H1 (cell line): Measurements from ENCODE around the gene ADAM19. TPM values are rescaled to one million over a fixed set of nuclear protein-coding genes. Genes with fewer than 3 reads are reported as not detected.

Experiments used
- BACH1 ChIP-seq: IDR thresholded peaks from 2 replicates; pipeline ENCODE4 v1.6.1; 2012; ENCODE audit warnings: low read length, improper control_type of control experiment
- CREB1 ChIP-seq: IDR thresholded peaks from 2 replicates; pipeline ENCODE4 v1.6.1; 2012; ENCODE audit warnings: inconsistent platforms
- HDAC2 ChIP-seq, 2 experiments: fragments of 300-600 bp in 1 of 2; sonication (generic) in 1 of 2; IDR thresholded peaks; 2 replicates each; pipeline ENCODE4 v1.6.1; 2011 to 2012; ENCODE audit warnings: low read depth in 2 of 2, low read length in 2 of 2, mild to moderate bottlenecking in 2 of 2, moderate library complexity in 2 of 2, borderline replicate concordance in 1 of 2, inconsistent platforms in 1 of 2
- KDM4A ChIP-seq: IDR thresholded peaks from one replicate; pipeline ENCODE4 v1.7.1; 2012; ENCODE audit warnings: low read depth, mild to moderate bottlenecking, moderate library complexity, low read length, inconsistent platforms; ENCODE audit not compliant: severe bottlenecking
- KDM5A ChIP-seq: fragments of 200-600 bp; IDR thresholded peaks from 2 replicates; pipeline ENCODE4 v1.7.1; 2012; ENCODE audit warnings: mild to moderate bottlenecking, low read length, inconsistent platforms, mixed read lengths
- NANOG ChIP-seq: IDR thresholded peaks from 2 replicates; pipeline ENCODE4 v1.6.1; 2011; ENCODE audit warnings: low read length, low read depth, mild to moderate bottlenecking, inconsistent platforms; ENCODE audit not compliant: insufficient read depth, poor library complexity, severe bottlenecking
- SRF ChIP-seq: IDR thresholded peaks from 2 replicates; pipeline ENCODE4 v1.6.1; 2011; ENCODE audit warnings: mild to moderate bottlenecking, low read depth, low read length, moderate library complexity
- polyA plus RNA-seq, 7 experiments: library from polyadenylated mRNA; depleted of rRNA in 3 of 7; stranded (reverse) in 5 of 7; unstranded in 2 of 7; fragments of >200 nt in 5 of 7; fragments of 200-250 nt in 2 of 7; gene quantifications; 1 replicate in 5 of 7; 2 replicates in 1 of 7; 4 replicates in 1 of 7; pipeline versions ENCODE4 v1.2.1 to v1.2.3, GENCODE V29; 2011 to 2013; ENCODE audit warnings: missing spikeins in 2 of 7, mixed read lengths in 2 of 7
- total RNA-seq: library from RNA; stranded (reverse); fragmentation: NEBNext Ultra II Directional; extraction: Animal tissue kit (Norgen Biotek cat#: 25700); gene quantifications from 2 replicates; pipeline ENCODE4 v1.2.1, GENCODE V29; 2021
- TF ChIP-seq, protein P1 (sequence below): IDR thresholded peaks from 2 replicates; pipeline ENCODE4 v1.6.1; 2012; ENCODE audit warnings: inconsistent platforms
- TF ChIP-seq, protein P2 (sequence below): IDR thresholded peaks from 2 replicates; pipeline ENCODE4 v1.6.1; 2011; ENCODE audit warnings: low read length, improper control_type of control experiment

ADAM19 gene
- total and polyA plus RNA-seq, 2 of the 8 experiments (the other 6 are each of a cell fraction or from before 2014, with no cell fraction given), result 6.5 to 22.7 TPM

DNA sequence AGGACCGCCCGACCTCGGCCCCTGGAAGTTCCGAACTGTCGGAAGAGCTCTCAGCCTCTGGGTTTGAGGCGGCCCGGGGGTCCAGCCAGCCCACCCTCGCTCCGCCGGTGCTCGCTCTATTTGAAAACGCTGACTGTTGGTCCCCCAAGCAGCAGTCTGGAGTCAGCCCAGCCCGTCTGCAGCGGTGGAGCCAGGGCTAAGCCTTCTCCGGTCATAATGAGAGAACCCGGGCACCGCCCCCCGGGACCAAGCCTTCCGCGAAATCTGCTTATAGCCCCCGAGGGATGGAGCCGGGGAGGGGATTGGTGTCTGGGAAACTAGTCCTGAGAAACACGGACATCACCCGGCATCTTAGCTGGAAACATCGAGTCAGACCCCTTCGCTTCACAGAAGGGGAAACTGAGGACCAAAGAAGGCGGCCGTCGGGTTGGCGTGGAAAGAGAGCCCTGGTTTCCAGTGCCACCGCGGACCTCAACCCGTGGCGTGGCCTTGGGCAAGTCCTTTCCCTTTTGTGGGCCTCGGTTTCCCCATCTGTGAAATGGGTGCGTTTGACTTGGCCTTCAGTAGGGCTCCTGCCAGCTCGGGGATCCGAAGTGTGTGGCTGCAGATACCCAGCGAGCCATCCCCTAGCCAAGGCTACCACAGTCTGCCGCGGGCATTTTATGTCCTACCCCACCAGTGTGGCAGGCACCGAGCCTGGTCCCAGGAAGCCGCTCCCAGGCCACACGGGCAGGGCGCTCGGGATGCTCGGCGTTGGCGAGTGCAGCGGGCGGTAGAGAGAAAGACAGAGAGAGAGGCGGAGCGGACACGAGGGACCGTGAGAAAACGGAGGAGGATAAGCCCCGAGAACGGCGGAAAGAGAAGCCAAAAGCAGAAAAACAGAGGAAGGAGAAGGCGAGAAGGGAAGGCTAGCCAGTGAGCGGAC, 857 bp downstream of the ADAM19 start (continued):
- TF ChIP-seq, protein P1, sequence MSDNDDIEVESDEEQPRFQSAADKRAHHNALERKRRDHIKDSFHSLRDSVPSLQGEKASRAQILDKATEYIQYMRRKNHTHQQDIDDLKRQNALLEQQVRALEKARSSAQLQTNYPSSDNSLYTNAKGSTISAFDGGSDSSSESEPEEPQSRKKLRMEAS, result no peak
- TF ChIP-seq BACH1 (no peak), KDM5A (no peak), NANOG (no peak), HDAC2 (IDR thresholded peaks at IDR 0.05; ENCODE audit: borderline replicate concordance in 1 of 2, low read depth in 2 of 2, low read length in 2 of 2) (peak in 1 of 2 experiments; percentile 85; a peak in 2 of 4 replicates), CREB1 (no peak), KDM4A (no peak), SRF (no peak)
- TF ChIP-seq, protein P2, sequence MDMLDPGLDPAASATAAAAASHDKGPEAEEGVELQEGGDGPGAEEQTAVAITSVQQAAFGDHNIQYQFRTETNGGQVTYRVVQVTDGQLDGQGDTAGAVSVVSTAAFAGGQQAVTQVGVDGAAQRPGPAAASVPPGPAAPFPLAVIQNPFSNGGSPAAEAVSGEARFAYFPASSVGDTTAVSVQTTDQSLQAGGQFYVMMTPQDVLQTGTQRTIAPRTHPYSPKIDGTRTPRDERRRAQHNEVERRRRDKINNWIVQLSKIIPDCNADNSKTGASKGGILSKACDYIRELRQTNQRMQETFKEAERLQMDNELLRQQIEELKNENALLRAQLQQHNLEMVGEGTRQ, result no peak
